B cell (primary cell): ENCODE measurements around the gene FLAD1. TPM values are rescaled to one million over a fixed set of nuclear protein-coding genes. Genes with fewer than 3 reads are reported as not detected.

ENCODE experiments used
- ATAC-seq: fragments of 200-7000 bp; cut with Tn5 transposase; one replicate; pipeline ENCODE4 v1.10.0; 2021; ENCODE audit warnings: low read depth, mild to moderate bottlenecking, moderate number of reproducible peaks, moderate library complexity
- CTCF ChIA-PET: fragments of 350-600 bp; sonication (Branson Sonifier 250); formaldehyde crosslinking; loops from one replicate; lab custom pipeline; 2021; ENCODE audit warnings: antibody characterized with exemption, inconsistent platforms; lab: Charles Lee
- POLR2A ChIA-PET: fragments of 350-600 bp; sonication (Branson Sonifier 250); formaldehyde crosslinking; loops from one replicate; lab custom pipeline; 2021; ENCODE audit warnings: antibody characterized with exemption; lab: Charles Lee
- DNase-seq: peaks from one replicate; pipeline ENCODE4 v3.0.0; 2013
- H2AFZ ChIP-seq: 2 replicates; pipeline ENCODE4 v1.6.1; 2012; ENCODE audit warnings: mild to moderate bottlenecking, low read depth, low read length; ENCODE audit not compliant: insufficient read depth, poor library complexity, severe bottlenecking
- H3K27ac ChIP-seq, 2 donors: 1 replicate in 1 of 2; 2 replicates in 1 of 2; pipeline ENCODE4 v1.5.1; 2012 to 2013; ENCODE audit warnings: low read length in 2 of 2, mild to moderate bottlenecking in 2 of 2, moderate library complexity in 1 of 2
- H3K27me3 ChIP-seq, 4 experiments: fragments of 200-600 bp in 1 of 4; sonication (generic) in 1 of 4; replicated peaks in 1 of 4; 1 replicate in 2 of 4; 2 replicates in 2 of 4; pipeline versions ENCODE4 v1.6.1 to v1.7.0; 2013 to 2016; ENCODE audit warnings: low read length in 3 of 4, mild to moderate bottlenecking in 2 of 4, mixed read lengths in 1 of 4, moderate library complexity in 1 of 4; ENCODE audit not compliant: insufficient read depth in 4 of 4, control insufficient read depth in 3 of 4; ENCODE audit errors: control extremely low read depth in 1 of 4
- H3K36me3 ChIP-seq, 2 experiments: replicated peaks in 1 of 2; 1 replicate in 1 of 2; 2 replicates in 1 of 2; pipeline versions ENCODE4 v1.6.1 to v1.7.1; 2013; ENCODE audit warnings: low read length in 1 of 2; ENCODE audit not compliant: insufficient read depth in 2 of 2, control insufficient read depth in 1 of 2; ENCODE audit errors: control extremely low read depth in 1 of 2, extremely low read depth in 1 of 2
- H3K4me1 ChIP-seq, 2 donors: fragments of 200-600 bp in 1 of 2; sonication (generic) in 1 of 2; 1 replicate in 1 of 2; 2 replicates in 1 of 2; pipeline versions ENCODE4 v1.5.1 to v1.6.1; 2013 to 2017; ENCODE audit warnings: low read length in 2 of 2; ENCODE audit not compliant: control insufficient read depth in 2 of 2, insufficient read depth in 2 of 2
- H3K4me2 ChIP-seq: replicated peaks from 2 replicates; pipeline ENCODE3; 2012; ENCODE audit warnings: mild to moderate bottlenecking, low read depth, low read length; ENCODE audit not compliant: poor library complexity, severe bottlenecking
- H3K4me3 ChIP-seq, 5 experiments: fragments of 200-600 bp in 1 of 5; sonication (generic) in 1 of 5; 1 replicate in 3 of 5; 2 replicates in 2 of 5; pipeline versions ENCODE4 v1.5.1 to v1.7.0; 2011 to 2016; ENCODE audit warnings: low read length in 4 of 5, mild to moderate bottlenecking in 4 of 5, low read depth in 2 of 5, control low read depth in 1 of 5, moderate library complexity in 1 of 5; ENCODE audit not compliant: insufficient read depth in 1 of 5; ENCODE audit errors: control extremely low read depth in 1 of 5, extremely low read depth in 1 of 5
- H3K79me2 ChIP-seq: fragments of 200-600 bp; sonication (generic); one replicate; pipeline ENCODE4 v1.6.0; 2016; ENCODE audit warnings: low read length; ENCODE audit not compliant: control insufficient read depth, insufficient read depth
- H3K9ac ChIP-seq: fragments of 200-600 bp; sonication (generic); 2 replicates; pipeline ENCODE4 v1.6.1; 2017; ENCODE audit warnings: mild to moderate bottlenecking, low read length, moderate library complexity
- H3K9me3 ChIP-seq, 3 donors: one replicate each; pipeline versions ENCODE4 v1.6.1 to v1.7.1; 2013; ENCODE audit warnings: low read length in 2 of 3; ENCODE audit not compliant: control insufficient read depth in 2 of 3, insufficient read depth in 1 of 3; ENCODE audit errors: control extremely low read depth in 1 of 3
- H4K20me1 ChIP-seq: 2 replicates; pipeline ENCODE4 v1.6.0; 2012; ENCODE audit warnings: mild to moderate bottlenecking, low read length; ENCODE audit not compliant: insufficient read depth, control insufficient read depth, poor library complexity, severe bottlenecking
- H3K27ac Mint-ChIP-seq: one replicate; pipeline ENCODE4 v1.8.0; 2021; ENCODE audit warnings: mixed read lengths
- H3K27me3 Mint-ChIP-seq: one replicate; pipeline ENCODE4 v1.8.0; 2021; ENCODE audit warnings: mixed read lengths
- H3K4me1 Mint-ChIP-seq: one replicate; pipeline ENCODE4 v1.8.0; 2021; ENCODE audit warnings: mixed read lengths
- H3K4me3 Mint-ChIP-seq: one replicate; pipeline ENCODE4 v1.8.0; 2021; ENCODE audit warnings: mixed read lengths
- H3K9me3 Mint-ChIP-seq: one replicate; pipeline ENCODE4 v1.8.0; 2022; ENCODE audit warnings: mixed read lengths; ENCODE audit not compliant: insufficient read depth
- EZH2 ChIP-seq: IDR thresholded peaks from 2 replicates; pipeline ENCODE4 v1.6.1; 2012; ENCODE audit warnings: borderline replicate concordance, low read depth, mild to moderate bottlenecking, moderate library complexity, low read length; ENCODE audit not compliant: insufficient read depth, poor library complexity, severe bottlenecking
- WGBS: methylation state at CpG from one replicate; pipeline ENCODE4 v1.1.5; 2013; ENCODE audit warnings: missing lambda C conversion rate; ENCODE audit not compliant: insufficient coverage; 5-methylcytosine and 5-hydroxymethylcytosine counted together
- intact Hi-C: fragments of 100-400 bp; cut with micrococcal nuclease; formaldehyde crosslinking; loops from one replicate; pipeline ENCODE4 v1.10.0; 2022
- polyA plus RNA-seq: library from polyadenylated mRNA; depleted of rRNA; stranded (reverse); fragments of >200 nt; gene quantifications from 2 replicates; pipeline ENCODE4 v1.2.3, GENCODE V29; 2012
- total RNA-seq, 2 donors: library from RNA; stranded (reverse); fragments of 120-200 nt in 1 of 2; gene quantifications; 1 replicate in 1 of 2; 2 replicates in 1 of 2; pipeline versions ENCODE4 v1.2.3 to v1.2.4, GENCODE V29; 2013 to 2022
- TF ChIP-seq, protein P1 (sequence below): fragments of 200-600 bp; IDR thresholded peaks from one replicate; pipeline ENCODE4 v1.8.0; 2022; ENCODE audit warnings: antibody characterized with exemption, mild to moderate bottlenecking

Gene FLAD1
- total and polyA plus RNA-seq, 2 donors (not counting 1 experiment from before 2014, with no cell fraction given) = 51.4 to 83.0 TPM

DNA sequence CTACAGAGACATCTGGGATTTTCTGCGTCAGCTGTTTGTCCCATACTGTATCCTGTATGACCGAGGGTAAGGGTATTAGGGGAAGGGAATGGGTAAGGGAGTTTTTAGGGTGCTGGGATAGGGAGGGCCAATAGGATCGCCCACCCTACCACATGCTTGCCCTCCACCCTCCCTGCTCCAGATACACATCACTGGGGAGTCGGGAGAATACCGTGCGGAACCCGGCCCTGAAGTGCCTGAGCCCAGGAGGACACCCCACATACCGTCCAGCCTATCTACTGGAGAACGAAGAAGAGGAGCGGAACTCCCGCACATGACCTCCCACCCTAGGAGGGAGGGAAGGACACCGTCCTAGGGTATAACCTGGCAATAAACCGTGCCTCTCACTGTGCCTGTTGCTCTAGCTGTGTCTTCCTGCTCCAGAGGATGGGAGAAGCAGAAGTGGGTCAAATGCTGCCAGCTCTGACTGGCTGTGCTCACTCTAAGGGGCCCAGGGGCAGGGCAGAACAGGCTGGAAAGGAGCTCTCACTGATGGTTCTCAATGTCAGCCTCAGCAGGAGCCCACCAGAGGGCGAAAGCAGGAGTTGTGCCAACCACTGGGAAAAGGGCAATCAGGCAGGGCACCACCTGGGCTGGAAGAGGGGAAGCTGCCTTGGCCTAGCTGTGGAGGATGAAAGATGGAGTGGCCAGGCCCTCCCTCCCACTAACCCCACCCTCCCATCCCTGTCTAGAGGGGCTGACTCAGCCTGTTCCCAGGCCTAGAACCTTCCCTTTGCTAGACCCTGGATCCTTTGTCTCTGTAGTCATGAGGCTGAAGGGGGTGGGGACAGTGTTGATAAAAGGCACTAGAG, 9.8 kb downstream of the FLAD1 start:
- H3K4me3 ChIP-seq = no peak overlapping the region
- H3K27me3 Mint-ChIP-seq = no peaks in the 10 kb centered on the region
- no peak overlapping the region for H2AFZ ChIP-seq
- no peak overlapping the region for H3K4me3 Mint-ChIP-seq
- peaks cover 22% of the 10 kb centered on the region for H3K79me2 ChIP-seq
- CTCF ChIA-PET = interaction anchor here (0.9 to 18.4 kb wide), 4 partner anchors 14 to 67 kb away, joined by 3 to 295 read pairs (median 6); no protein-coding TSS in a partner anchor
- H3K9ac ChIP-seq = no peak overlapping the region
- no peaks in the 10 kb centered on the region for H3K9me3 Mint-ChIP-seq
- intact Hi-C loops = no loop called here
- H3K27ac Mint-ChIP-seq = no peak overlapping the region
- H3K27me3 ChIP-seq = no peaks in the 10 kb centered on the region
- DNase-seq = no peak
- peaks cover 0 to 2% of the 10 kb centered on the region in 2 donors for H3K4me1 ChIP-seq
- no peak for ATAC-seq
- peaks cover 0 to 36% of the 10 kb centered on the region in 2 experiments for H3K36me3 ChIP-seq
- POLR2A ChIA-PET = interaction anchor here (0.7 kb wide), 3 partner anchors 31 to 731 kb away, joined by 3 to 5 read pairs (median 5); partner anchors contain the start of gene PYGO2
- H3K9me3 ChIP-seq = no peaks in the 10 kb centered on the region
- WGBS = 74% methylated on average over 3 of the region's 14 CpGs
- peaks cover 26% of the 10 kb centered on the region for H4K20me1 ChIP-seq
- no peak overlapping the region for H3K4me2 ChIP-seq
- no peak overlapping the region for H3K27ac ChIP-seq
- H3K4me1 Mint-ChIP-seq = peaks cover 20% of the 10 kb centered on the region
- TF ChIP-seq, protein P1, sequence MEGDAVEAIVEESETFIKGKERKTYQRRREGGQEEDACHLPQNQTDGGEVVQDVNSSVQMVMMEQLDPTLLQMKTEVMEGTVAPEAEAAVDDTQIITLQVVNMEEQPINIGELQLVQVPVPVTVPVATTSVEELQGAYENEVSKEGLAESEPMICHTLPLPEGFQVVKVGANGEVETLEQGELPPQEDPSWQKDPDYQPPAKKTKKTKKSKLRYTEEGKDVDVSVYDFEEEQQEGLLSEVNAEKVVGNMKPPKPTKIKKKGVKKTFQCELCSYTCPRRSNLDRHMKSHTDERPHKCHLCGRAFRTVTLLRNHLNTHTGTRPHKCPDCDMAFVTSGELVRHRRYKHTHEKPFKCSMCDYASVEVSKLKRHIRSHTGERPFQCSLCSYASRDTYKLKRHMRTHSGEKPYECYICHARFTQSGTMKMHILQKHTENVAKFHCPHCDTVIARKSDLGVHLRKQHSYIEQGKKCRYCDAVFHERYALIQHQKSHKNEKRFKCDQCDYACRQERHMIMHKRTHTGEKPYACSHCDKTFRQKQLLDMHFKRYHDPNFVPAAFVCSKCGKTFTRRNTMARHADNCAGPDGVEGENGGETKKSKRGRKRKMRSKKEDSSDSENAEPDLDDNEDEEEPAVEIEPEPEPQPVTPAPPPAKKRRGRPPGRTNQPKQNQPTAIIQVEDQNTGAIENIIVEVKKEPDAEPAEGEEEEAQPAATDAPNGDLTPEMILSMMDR = no peak
- no peak for TF ChIP-seq EZH2
